BLaER1 treated with 17β-estradiol and CSF1 and Interleukin-3, amounts not matched to agents 10 nM and 100 nM (cell line): Measurements from ENCODE around the gene EFS.

ENCODE experiments used
- H3K27ac ChIP-seq, 11 experiments: shearing (Covaris generic); formaldehyde crosslinking; 2 replicates each; pipeline ENCODE4 v1.8.1; 2022
- H3K27me3 ChIP-seq, 11 experiments: shearing (Covaris generic); formaldehyde crosslinking; 2 replicates each; pipeline ENCODE4 v1.8.1; 2022
- H3K36me3 ChIP-seq, 11 experiments: shearing (Covaris generic); formaldehyde crosslinking; 2 replicates each; pipeline ENCODE4 v1.8.1; 2022
- H3K4me1 ChIP-seq, 10 experiments: shearing (Covaris generic); formaldehyde crosslinking; 2 replicates each; pipeline ENCODE4 v1.8.1; 2022
- H3K4me2 ChIP-seq, 11 experiments: shearing (Covaris generic); formaldehyde crosslinking; 2 replicates each; pipeline ENCODE4 v1.8.1; 2022
- H3K4me3 ChIP-seq, 10 experiments: shearing (Covaris generic); formaldehyde crosslinking; 2 replicates each; pipeline ENCODE4 v1.8.1; 2022
- H3K9ac ChIP-seq, 11 experiments: shearing (Covaris generic); formaldehyde crosslinking; 2 replicates each; pipeline ENCODE4 v1.8.1; 2022
- H3K9me3 ChIP-seq, 11 experiments: shearing (Covaris generic); formaldehyde crosslinking; replicated peaks in 1 of 11; 2 replicates each; pipeline ENCODE4 v1.8.1; 2022
- H4K20me1 ChIP-seq, 11 experiments: shearing (Covaris generic); formaldehyde crosslinking; 2 replicates each; pipeline ENCODE4 v1.8.1; 2022
- Cebpa-rat ChIP-seq, 11 experiments: shearing (Covaris generic); IDR thresholded peaks; 2 replicates each; pipeline ENCODE4 v1.8.1; 2022

EFS gene

GRCh38 chr14:23378612-23379220 is 13.7 kb upstream of the EFS start:
- no peaks in the 10 kb centered on the region for H3K36me3 ChIP-seq
- peaks cover 0 to 6% (median 0%) of the 10 kb centered on the region in 11 experiments; a peak in 3 of 22 replicates for H4K20me1 ChIP-seq
- H3K9me3 ChIP-seq: no peaks in the 10 kb centered on the region
- H3K9ac ChIP-seq: no peak overlapping the region
- no peak for TF ChIP-seq Cebpa-rat (IDR thresholded peaks at IDR 0.05)
- H3K27me3 ChIP-seq: peaks cover 0 to 9% (median 0%) of the 10 kb centered on the region in 11 experiments; a peak in 5 of 22 replicates
- H3K4me2 ChIP-seq: peak overlapping the region in 6 of 11 experiments; percentile 12 to 96 (median 85); a peak in 6 of 22 replicates
- no peak overlapping the region for H3K27ac ChIP-seq
- H3K4me3 ChIP-seq: no peak overlapping the region
- peaks cover 15 to 67% (median 47%) of the 10 kb centered on the region in 10 experiments; a peak in 19 of 20 replicates for H3K4me1 ChIP-seq

- Histone ChIP-seq H3K4me3 (no peak overlapping the region), H3K36me3 (no peaks in the 10 kb centered on the region), H4K20me1 (peaks cover 0 to 6% (median 0%) of the 10 kb centered on the region in 11 experiments; a peak in 3 of 22 replicates), H3K4me1 (peaks cover 15 to 67% (median 47%) of the 10 kb centered on the region in 10 experiments; a peak in 19 of 20 replicates), H3K27me3 (peaks cover 0 to 7% (median 0%) of the 10 kb centered on the region in 11 experiments; a peak in 5 of 22 replicates), H3K27ac (peak overlapping the region in 5 of 11 experiments; percentile 14 to 54 (median 31); a peak in 4 of 22 replicates), H3K9me3 (no peaks in the 10 kb centered on the region), H3K4me2 (peak overlapping the region; percentile 46 to 96 (median 77); a peak in 21 of 22 replicates), H3K9ac (peak overlapping the region in 4 of 11 experiments; percentile 8 to 49 (median 36); a peak in 5 of 22 replicates)
- no peak for TF ChIP-seq Cebpa-rat (IDR thresholded peaks at IDR 0.05)
Observed at GRCh38 chr14:23377573-23378563, 12.9 kb upstream of the EFS start.

GRCh38 chr14:23377198-23377550 is 12.2 kb upstream of the EFS start:
- Histone ChIP-seq H3K4me1 (peaks cover 15 to 60% (median 40%) of the 10 kb centered on the region in 10 experiments; a peak in 19 of 20 replicates), H3K27me3 (peaks cover 0 to 7% (median 0%) of the 10 kb centered on the region in 11 experiments; a peak in 2 of 22 replicates), H3K4me2 (peak overlapping the region; percentile 46 to 96 (median 77)), H3K9me3 (no peaks in the 10 kb centered on the region), H4K20me1 (peaks cover 0 to 6% (median 0%) of the 10 kb centered on the region in 11 experiments; a peak in 3 of 22 replicates), H3K36me3 (no peaks in the 10 kb centered on the region), H3K9ac (peak overlapping the region in 8 of 11 experiments; percentile 7 to 49 (median 32); a peak in 12 of 22 replicates), H3K27ac (peak overlapping the region in 6 of 11 experiments; percentile 14 to 54 (median 36); a peak in 7 of 22 replicates), H3K4me3 (peak overlapping the region in 2 of 10 experiments; percentile 9 to 12; a peak in 1 of 20 replicates)
- TF ChIP-seq Cebpa-rat (IDR thresholded peaks at IDR 0.05): no peak

- no peaks in the 10 kb centered on the region for H3K36me3 ChIP-seq
- H3K4me2 ChIP-seq: peak within 1 kb of the TSS; percentile 46 to 96 (median 77)
- peaks cover 15 to 54% (median 34%) of the 10 kb centered on the region in 10 experiments; a peak in 19 of 20 replicates for H3K4me1 ChIP-seq
- peak within 1 kb of the TSS in 7 of 11 experiments; percentile 14 to 54 (median 32); a peak in 10 of 22 replicates for H3K27ac ChIP-seq
- H3K9ac ChIP-seq: peak within 1 kb of the TSS in 9 of 11 experiments; percentile 7 to 50 (median 32); a peak in 14 of 22 replicates
- H4K20me1 ChIP-seq: peaks cover 0 to 6% (median 0%) of the 10 kb centered on the region in 11 experiments; a peak in 3 of 22 replicates
- H3K4me3 ChIP-seq: peak within 1 kb of the TSS in 2 of 10 experiments; percentile 9 to 12; a peak in 2 of 20 replicates
- no peak for TF ChIP-seq Cebpa-rat (IDR thresholded peaks at IDR 0.05)
- H3K27me3 ChIP-seq: peaks cover 0 to 7% (median 0%) of the 10 kb centered on the region in 11 experiments; a peak in 2 of 22 replicates
- no peaks in the 10 kb centered on the region for H3K9me3 ChIP-seq
Observed at GRCh38 chr14:23376482-23377197, 11.7 kb upstream of the EFS start, which contains the start of gene CMTM5. TSS of gene CMTM5 (plus strand) at chr14:23377046. CDS start at chr14:23377252, 206 bp downstream.

- H4K20me1 ChIP-seq: peaks cover 0 to 5% (median 0%) of the 10 kb centered on the region in 11 experiments; a peak in 2 of 22 replicates
- H3K4me2 ChIP-seq: peak overlapping the region in 1 of 11 experiments; percentile 74; a peak in 4 of 22 replicates
- no peaks in the 10 kb centered on the region for H3K36me3 ChIP-seq
- H3K27me3 ChIP-seq: no peaks in the 10 kb centered on the region; a peak in 1 of 22 replicates
- H3K27ac ChIP-seq: no peak overlapping the region
- H3K9me3 ChIP-seq: no peaks in the 10 kb centered on the region
- no peak for TF ChIP-seq Cebpa-rat (IDR thresholded peaks at IDR 0.05)
- no peak overlapping the region for H3K4me3 ChIP-seq
- H3K9ac ChIP-seq: no peak overlapping the region
- H3K4me1 ChIP-seq: peaks cover 15 to 48% (median 29%) of the 10 kb centered on the region in 10 experiments; a peak in 19 of 20 replicates
Observed at GRCh38 chr14:23375527-23376251, 10.7 kb upstream of the EFS start.

GRCh38 chr14:23373041-23373440 is 8.1 kb upstream of the EFS start:
- TF ChIP-seq Cebpa-rat (IDR thresholded peaks at IDR 0.05): no peak

GRCh38 chr14:23372509-23372908 is 7.5 kb upstream of the EFS start, which contains the start of gene IL25:
TSS of gene IL25 (plus strand) at chr14:23372809.
- no peak within 1 kb of the TSS for H3K4me2 ChIP-seq
- no peaks in the 10 kb centered on the region; a peak in 1 of 22 replicates for H3K27me3 ChIP-seq
- TF ChIP-seq Cebpa-rat (IDR thresholded peaks at IDR 0.05): no peak
- H3K4me1 ChIP-seq: peaks cover 15 to 21% (median 19%) of the 10 kb centered on the region in 10 experiments; a peak in 19 of 20 replicates
- H3K9me3 ChIP-seq: no peaks in the 10 kb centered on the region
- H3K36me3 ChIP-seq: no peaks in the 10 kb centered on the region
- no peak within 1 kb of the TSS for H3K27ac ChIP-seq
- H3K4me3 ChIP-seq: no peak within 1 kb of the TSS
- H3K9ac ChIP-seq: no peak within 1 kb of the TSS
- H4K20me1 ChIP-seq: 0 out of 22 replicates have a peak, but pooled peaks cover 0 to 4% (median 0%) of the 10 kb centered on the region in 11 experiments

More at GRCh38 chr14:23373041-23373440, 8.1 kb upstream of the EFS start:
- Histone ChIP-seq H3K27me3 (no peaks in the 10 kb centered on the region; a peak in 1 of 22 replicates), H3K9ac (no peak overlapping the region), H3K27ac (no peak overlapping the region), H3K4me1 (peaks cover 15 to 26% (median 24%) of the 10 kb centered on the region in 10 experiments; a peak in 19 of 20 replicates), H3K4me3 (no peak overlapping the region), H4K20me1 (0 out of 22 replicates have a peak, but pooled peaks cover 0 to 5% (median 0%) of the 10 kb centered on the region in 11 experiments), H3K36me3 (no peaks in the 10 kb centered on the region), H3K4me2 (no peak overlapping the region), H3K9me3 (no peaks in the 10 kb centered on the region)
